COLO668 (cell line): ENCODE data around the gene ZNF581.

Experiments used
- DNase-seq: peaks from one replicate; lab custom pipeline; 2025; ENCODE audit not compliant: unreplicated experiment; lab: John Stamatoyannopoulos, UW

The ZNF581 gene

DNA sequence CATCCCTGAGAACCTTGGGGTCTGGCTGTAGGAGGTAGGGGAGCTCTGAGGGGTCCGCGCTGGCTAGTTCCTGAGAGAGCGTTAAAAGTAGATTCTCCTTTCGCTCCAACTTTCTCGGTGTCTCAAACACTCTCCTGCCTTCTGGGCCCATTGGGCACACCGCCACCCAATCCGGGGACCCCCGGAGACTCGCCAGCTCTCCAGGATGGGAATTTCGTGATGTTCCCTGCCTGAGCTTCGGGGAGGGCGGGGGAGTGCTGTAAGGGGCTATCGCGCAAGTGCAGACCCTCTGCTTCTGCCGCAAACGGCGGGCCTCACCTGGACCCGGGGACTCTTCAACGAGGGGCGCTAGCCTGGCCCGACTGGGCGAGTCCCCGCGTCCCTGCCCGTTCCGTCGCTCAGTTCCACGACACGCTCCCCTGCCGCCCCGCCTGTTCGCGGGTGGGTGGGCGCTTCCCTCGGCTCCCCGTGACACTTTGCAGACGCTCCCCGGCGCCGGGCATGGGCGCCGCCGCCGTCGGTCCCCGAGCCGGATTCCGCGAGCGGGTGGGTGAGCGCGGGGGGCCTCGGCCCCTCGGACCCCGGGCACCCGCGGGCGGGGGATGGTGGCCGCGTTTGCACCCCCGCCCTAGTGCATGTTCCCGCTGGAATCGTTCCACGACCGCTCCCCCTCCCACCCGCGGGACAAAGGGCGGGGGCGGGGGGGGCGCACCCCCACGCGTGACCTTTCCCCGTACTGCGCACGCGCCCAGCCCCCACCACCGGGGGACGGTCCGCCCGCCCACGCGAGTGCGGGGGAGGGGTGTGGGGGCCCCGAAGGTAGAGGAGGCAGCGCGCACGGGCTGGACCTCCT is 4.5 kb downstream of the ZNF581 start, which contains the start of gene CCDC106:
TSS of gene CCDC106 (plus strand) at position 481 of the 853 bp plus-strand sequence. CDS start 835 bp downstream, outside the sequence.
- peak; percentile 81 for DNase-seq

DNA sequence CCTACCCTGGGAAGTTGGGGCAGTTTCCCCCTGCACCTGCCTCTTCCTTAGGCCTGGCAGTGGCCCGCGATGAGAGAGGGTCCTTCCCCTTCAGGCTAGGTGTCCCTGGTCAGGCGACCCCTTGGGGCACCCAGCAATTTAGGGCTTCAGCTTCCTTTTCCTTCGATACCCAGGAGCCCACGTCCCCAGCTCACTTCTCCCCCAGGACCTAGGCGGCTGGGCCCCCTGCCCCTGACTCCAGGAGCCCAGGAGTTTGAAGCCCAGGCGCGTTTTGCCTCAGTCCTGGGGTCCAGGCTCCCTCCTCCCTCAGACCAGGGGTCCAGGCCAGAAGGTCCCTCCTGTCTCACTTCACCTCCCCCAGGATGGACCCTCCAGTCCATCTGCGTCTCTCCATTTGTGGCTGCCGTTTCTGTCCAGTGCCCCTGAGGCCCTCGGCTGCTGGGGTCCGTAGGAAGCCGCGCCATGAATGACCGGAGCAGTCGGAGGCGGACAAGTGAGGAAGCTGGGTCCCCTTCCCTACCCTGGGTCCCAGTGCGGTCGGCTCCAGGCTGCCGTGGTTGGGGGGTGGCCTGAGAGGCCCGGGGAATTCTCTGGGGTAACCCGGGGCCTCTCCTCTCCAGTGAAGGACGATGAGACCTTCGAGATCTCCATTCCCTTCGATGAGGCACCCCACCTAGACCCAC is 5.3 kb downstream of the ZNF581 start:
- no peak for DNase-seq

DNA sequence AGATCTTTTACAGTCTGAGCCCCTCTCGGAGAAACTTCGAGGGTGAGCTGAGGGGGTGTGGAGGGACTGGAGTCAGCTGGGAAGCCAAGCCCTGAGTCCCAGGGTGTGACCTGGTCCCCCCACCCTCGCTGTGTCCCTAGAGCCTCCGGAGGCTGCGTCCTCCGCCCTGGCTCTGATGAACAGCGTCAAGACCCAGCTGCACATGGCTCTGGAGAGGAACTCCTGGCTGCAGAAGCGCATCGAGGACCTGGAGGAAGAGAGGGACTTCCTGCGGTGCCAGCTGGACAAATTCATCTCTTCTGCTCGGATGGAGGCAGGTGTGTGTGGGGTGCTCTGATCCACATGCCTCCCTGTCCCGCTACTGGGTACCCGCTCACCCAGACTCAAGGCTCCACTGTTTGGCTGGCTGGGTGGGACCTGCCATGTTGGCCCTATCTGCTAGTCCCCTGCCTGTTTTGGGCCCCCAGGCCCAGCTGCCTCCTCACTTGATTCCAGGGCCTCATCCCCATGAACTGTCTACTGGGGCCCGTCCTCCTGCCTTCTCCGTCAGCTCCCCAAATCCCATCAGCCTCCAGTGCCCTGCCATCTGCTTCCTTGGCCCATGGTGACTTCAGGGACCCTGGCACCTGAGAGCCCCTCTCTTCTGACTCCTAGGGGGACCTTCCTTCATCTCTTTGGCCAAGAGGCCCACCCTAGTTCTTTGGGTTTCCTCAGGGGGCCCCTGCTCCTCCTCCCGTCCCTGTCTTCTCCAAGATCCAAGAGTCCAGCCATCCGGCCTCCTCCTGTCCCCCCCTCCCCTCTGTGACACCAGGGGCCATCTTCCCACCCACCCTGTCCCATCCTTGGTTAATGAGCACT is 6.0 kb downstream of the ZNF581 start:
- DNase-seq = peak; percentile 37

DNA sequence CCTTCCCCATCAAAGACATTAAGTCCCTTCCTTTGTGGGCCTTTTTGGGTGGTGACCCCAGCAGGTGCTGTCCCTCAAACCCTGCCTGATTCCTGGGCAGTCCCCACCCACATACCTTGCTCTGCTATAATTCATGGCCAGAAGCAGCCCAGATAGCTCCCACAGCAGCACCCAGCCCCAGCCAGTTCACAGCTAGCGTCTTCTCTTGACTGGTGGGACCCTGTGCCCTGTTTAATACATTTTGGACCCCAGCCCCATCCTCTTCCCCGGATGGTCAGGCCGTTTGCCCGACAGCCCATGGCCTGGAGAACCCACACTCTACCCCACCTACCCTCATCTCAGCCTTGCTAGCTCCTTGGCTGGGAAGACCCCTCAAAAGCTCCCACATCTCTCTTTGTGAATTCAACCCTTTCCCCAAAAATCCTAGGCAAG is 6.7 kb downstream of the ZNF581 start:
- no peak for DNase-seq

DNA sequence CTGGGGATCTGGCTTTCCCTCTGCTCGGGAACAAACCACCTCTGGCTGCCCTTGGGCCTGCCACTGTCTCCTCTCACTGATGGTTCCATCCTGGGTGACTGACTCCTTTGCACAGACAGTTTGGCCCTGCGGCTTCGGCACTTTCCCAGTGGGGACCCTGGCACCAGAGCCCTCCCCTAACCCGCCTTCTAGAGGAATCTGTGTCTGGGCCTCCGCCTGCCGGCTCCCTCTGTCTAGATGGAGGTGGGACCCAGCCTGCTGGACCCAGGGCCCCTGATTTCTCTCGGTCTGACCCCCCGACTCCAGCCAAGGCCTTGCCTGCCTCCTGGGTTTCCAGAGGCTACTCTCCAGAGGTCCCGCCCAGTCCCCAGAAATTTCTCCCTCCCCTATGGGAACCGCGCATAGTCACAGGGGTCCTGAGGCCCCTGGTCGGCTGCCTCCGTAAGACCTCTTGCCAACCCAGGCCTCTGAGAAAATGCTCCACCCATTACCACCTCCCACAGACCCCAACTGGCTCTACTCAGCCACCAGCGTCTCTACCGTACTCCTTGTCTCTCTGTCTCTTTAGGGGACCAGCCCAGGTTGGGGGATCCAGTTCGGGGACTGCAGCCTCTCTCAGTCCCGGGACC is 7.3 kb downstream of the ZNF581 start:
- DNase-seq = no peak

DNA sequence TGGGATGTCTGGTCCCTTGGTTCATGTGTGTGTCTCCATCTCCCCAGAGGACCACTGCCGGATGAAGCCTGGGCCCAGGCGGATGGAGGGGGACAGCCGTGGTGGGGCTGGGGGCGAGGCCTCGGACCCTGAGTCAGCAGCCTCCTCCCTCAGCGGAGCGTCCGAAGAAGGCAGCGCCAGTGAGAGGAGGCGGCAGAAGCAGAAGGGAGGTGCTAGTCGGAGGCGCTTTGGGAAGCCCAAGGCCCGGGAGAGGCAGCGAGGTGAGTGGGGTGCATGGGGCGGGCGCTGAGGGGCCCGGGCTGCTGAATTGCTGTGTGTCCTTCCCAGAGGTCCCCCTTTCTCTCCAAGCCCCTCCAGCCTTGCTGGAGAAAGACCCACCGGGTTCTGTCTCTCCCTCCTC is 7.8 kb downstream of the ZNF581 start:
- DNase-seq = no peak

DNA sequence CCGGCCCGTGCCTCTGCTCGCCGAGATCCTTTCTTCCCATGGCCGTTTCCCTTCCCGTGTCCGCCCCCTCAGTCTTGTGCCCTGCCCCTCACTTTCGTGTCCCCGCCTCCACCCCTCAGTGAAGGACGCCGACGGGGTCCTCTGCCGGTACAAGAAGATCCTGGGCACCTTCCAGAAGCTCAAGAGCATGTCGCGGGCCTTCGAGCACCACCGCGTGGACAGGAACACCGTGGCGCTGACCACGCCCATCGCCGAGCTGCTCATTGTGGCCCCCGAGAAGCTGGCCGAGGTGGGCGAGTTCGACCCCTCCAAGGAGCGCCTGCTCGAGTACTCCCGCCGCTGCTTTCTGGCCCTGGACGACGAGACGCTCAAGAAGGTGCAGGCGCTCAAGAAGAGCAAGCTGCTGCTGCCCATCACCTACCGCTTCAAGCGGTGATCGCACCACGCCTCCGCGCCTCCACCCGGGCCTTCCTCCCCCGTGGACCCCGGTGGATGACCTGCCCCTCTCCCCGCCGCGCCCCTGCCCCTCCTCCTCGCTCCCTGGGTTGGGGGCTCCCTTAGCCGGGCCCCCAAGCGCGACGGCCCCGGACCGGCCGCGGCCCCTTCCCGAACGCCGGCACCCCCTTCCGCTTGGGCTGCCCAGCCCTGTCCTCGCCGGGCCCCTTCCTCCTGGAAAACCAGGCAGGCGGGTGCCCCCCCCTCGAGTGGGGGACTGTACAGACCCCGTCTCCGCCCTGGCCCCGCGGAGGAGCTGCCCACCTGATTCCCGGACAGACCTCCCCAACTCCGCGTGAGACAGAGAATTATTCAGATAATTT is 9.1 kb downstream of the ZNF581 start:
- DNase-seq = no peak

DNA sequence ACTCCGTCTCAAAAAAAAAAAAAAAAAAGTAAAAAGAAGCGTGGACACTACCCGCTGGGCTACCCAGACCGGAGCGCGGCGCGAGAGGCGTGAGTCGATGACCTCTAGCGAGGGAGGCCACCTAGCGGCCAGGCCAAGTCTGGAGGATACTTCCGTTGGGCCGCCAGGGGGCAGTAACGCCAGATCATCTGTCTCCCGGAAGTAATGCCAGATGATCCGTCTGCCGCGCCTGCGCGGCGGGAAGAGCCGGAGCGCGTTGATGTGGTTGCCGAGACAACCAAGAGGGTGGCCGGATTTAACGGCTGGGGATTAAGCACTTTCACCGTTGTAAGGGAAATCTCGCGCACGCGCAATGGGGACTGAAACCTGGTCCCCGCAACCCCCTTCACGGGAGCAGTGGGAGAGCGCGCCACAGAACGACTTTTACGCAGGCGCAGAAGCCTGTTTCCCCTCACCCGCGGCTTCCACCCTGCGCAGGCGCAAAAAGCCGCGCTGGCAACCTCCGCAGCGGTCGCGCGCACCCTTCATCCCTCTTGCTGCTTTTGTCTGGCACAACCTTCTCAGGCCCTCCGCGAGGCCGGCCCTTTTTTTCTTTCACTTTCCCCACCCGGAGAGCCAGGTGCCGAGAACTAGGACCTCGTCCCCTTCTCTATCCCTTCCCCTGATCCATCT is 10.3 kb downstream of the ZNF581 start:
- peak; percentile 99 for DNase-seq

DNA sequence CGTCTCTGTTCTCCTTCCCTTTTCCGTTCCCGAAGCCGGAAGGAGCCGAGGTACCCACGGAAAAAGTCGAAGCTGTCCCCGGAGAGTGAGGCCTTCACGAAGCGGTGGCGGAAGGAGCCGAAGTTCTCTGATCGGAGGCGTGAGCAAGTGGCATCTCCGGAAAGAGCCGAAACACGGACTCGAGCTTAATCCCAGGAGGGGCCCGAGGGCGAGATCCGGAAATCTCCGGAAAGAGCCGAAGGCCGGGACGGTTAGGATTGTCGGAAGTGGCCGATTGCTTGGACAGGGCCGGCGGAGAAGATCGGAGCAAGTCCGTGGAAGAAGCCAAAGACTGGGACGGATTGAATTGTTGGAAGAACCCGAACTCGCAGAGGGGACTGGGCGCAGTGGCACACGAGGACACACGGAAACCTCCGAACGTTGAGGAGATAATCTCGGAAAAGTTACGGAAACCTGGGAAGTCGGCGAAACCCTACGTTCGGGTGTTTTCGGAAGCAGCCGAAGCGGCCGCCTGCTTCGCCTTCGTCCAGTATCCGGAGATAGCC is 10.9 kb downstream of the ZNF581 start:
- DNase-seq = peak; percentile 98

DNA sequence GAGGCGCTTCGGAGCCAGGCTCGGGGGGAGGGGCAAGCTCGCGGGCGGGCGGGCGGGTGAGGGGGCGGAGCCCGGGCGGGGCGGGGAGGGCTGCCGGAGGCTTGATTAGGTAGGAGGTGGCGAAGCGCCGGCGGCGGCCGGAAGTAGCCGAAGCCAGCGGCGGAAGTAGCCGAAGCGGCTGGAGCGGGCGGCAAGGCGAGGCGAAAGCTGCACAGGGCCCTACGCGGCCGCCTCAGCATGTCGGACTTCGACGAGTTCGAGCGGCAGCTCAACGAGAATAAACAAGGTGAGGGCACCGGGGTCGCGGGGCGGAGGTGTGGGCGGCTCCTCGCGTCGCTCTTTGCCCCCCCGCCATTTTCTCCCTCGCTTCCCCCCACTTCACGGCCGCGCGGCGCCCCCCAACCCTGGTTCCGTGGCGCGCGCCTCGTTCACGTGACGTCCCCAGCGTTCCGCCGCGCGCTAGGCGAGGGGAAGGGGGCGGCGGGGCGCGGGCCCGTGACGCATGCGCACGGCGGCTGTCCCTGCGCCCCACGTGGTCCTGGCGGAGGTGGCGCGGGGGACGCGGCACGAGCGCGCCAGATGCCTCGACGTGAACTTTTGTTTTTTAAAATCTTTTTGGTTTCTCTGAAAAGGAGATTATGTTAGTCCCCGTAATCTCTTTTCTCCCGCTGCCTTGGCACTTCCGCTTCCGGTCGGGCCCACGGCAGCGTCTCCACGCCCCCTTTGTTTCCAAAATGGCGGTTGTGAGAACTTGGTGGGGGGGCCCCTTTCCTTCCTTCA is 11.6 kb downstream of the ZNF581 start, which contains the start of gene U2AF2:
TSS of gene U2AF2 (plus strand) at position 168 of the 780 bp plus-strand sequence. CDS start at position 238, 70 bp downstream.
- peak; percentile 93 for DNase-seq

DNA sequence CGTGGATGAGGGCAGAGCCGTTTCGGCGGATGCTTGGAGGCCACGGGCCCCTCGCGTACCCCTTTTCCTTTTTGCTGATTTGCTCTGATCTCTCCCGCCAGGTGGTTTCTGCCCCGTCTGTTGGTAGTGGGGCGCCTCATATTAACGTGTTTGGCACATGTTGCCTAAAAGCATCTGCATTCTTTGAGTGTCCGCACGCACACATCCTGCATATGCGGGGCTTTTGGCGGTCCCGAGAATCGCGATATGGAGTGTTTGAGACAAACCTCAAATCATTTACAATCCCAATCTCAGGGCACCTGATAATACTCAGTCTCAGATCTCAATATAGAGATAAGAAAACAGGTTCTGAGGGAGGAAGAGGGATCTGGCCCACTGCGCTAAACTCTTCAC is 12.2 kb downstream of the ZNF581 start:
- DNase-seq = no peak

DNA sequence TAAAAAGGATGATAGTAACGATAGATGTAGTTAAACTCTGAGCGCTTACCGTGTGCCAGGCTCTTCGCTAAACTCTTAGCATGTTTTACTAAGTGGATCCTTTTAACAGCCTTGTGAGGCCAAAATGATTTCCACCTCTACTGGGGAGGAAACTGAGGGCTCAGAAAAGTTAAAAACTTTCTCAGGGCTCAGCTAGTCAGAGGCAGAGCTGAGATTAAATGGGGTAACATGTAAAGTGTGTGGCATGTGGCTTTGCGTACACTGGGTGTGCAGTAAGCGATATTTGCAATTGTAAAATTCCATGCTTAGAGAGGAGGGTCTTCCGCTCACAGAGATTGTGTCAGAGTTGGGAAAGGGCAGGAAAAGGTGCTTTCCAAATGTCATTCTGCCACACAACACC is 13.1 kb downstream of the ZNF581 start:
- DNase-seq = no peak

DNA sequence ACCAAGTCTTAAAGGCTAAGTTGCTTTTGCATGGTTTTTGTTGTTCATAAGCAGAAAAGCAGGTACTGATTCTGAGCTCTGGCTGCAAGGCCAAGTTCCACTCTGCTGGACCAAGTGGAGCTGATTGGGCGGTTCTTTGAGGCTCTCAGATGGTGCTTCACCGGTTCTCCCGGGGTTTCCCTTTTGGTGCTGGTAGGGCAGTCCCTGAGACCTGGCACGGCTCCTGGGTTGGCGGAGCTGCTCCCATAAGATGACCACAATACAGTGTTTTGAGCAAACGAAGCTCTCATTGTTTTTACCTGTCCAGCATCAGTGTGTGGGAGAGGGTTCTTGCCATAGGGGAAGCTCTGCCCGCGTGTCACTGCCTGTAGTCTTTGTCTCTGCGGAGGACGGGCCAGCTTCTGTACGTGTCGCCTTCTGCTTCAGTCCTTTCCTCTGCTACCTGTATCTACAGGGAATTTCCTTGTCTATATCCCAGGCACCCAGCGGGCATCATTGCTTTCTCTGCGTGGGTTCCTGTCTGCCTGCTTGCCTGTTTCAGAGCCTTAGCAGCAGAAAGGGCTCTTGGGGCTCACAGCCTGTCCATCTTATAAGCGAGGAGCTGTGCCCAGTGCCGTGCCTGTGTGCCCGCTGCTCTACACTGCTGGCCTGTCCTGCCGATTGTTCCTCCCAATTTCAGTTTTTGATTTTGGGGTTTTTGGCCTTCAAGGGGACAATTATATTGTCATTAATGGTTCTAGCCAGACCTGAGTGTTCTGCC is 13.7 kb downstream of the ZNF581 start:
- DNase-seq = peak; percentile 18

DNA sequence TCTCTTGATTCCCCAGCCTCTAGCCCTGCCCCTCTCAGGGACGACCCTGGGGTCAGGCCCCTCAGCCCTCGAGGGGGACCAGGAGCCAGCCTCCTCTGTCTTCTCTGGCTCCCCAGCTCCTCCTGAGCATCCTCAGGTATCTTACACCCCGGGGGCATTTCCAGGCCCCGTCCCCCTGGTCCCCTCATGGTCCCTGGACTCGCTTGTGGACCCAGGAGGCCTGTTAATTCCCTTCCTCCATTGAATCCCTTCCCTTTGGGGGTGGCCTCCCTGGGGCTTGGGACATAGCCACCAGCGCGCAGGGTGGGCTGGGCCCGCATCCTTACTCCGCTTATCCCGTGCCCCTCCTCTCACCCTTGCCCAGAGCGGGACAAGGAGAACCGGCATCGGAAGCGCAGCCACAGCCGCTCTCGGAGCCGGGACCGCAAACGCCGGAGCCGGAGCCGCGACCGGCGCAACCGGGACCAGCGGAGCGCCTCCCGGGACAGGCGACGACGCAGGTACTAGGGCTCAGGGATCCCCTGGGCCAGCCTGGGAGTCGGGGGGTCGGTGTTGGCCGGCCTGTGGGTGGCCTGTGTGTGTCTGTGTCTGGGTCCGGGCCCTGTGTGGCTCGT is 15.5 kb downstream of the ZNF581 start:
- no peak for DNase-seq

DNA sequence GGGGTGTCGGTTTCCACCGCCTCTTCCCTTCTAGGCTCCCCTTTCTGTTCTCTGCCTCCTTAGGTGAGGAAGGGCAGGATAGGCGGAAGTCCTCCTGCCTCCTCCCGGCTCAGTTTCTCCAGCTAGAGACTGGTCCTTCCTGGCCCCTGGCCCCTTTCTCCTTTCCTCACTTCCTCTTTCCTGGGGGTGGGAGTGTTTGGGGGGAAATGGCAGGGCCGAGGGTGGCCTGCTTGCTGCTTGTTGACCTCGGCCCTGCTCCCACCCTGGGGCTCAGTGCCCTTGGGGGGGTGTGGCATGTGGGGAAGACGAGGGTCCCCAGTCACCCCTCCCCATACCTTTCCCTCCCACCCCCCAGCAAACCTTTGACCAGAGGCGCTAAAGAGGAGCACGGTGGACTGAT is 16.4 kb downstream of the ZNF581 start:
- no peak for DNase-seq

DNA sequence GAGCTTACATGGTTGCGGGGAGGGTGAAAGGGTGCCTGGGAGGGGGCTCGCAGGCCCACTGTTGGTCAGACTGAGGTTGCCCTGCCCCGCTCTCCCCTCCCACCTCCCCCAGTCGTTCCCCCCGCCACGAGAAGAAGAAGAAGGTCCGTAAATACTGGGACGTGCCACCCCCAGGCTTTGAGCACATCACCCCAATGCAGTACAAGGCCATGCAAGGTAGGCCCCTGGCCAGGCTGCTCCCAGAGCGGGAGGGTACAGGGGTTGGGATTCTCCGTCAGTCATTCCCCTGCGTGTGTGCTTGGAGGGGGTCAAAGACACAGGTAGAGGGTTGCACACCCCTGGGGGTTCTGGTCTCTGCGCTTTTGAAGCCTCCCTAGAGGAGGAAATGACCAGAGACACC is 17.0 kb downstream of the ZNF581 start:
- DNase-seq = no peak

DNA sequence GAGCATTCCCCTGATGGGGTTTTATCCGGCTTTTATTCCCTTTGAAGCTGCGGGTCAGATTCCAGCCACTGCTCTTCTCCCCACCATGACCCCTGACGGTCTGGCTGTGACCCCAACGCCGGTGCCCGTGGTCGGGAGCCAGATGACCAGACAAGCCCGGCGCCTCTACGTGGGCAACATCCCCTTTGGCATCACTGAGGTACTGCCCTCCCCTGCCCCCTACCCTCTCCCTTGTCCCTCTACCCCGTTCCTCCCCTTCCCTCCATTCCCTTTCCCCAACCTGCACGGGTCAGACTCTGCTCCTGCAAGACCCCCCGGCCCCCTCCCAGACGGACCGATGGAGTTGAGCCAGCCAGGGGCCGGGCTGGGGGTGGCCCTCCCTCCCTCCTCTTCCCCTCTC is 17.5 kb downstream of the ZNF581 start:
- DNase-seq = no peak
